GM12878 (cell line): ENCODE results near the gene PHRF1. TPM values are rescaled to one million over a fixed set of nuclear protein-coding genes. Genes with fewer than 3 reads are reported as not detected.

ENCODE experiments used
- ATAC-seq: fragments of 200-7000 bp; cut with Tn5 transposase; 3 replicates; pipeline ENCODE4 v1.9.1; 2020; ENCODE audit warnings: mild to moderate bottlenecking, moderate library complexity
- BruUV-seq: library from RNA; stranded (reverse); fragments of 400-500 nt; replicated peaks from 2 replicates; lab custom pipeline; 2021; lab: Mats Ljungman, UMichigan
- CTCF ChIA-PET: fragments of 300-600 bp; sonication (Branson Sonifier 250); formaldehyde crosslinking; extraction: SDS; loops from one replicate; lab custom pipeline; 2021; ENCODE audit warnings: inconsistent platforms; lab: Yijun Ruan, JAX
- POLR2A ChIA-PET: fragments of 350-600 bp; formaldehyde crosslinking; extraction: SDS; loops from one replicate; lab custom pipeline; 2021; ENCODE audit warnings: inconsistent platforms; lab: Charles Lee
- RAD21 ChIA-PET: fragments of 300-600 bp; sonication (Branson Sonifier 250); formaldehyde crosslinking; loops from one replicate; lab custom pipeline; 2023; ENCODE audit warnings: antibody characterized with exemption; ENCODE audit not compliant: unreplicated experiment; lab: Charles Lee
- SMC1A ChIA-PET: fragments of 300-600 bp; sonication (Branson Sonifier 250); formaldehyde crosslinking; loops from one replicate; lab custom pipeline; 2023; ENCODE audit not compliant: unreplicated experiment, uncharacterized antibody; lab: Charles Lee
- DNase-seq: peaks from one replicate; pipeline ENCODE4 v3.0.0-alpha.2; 2011; ENCODE audit warnings: low read depth, low spot score
- FAIRE-seq: peaks from 3 replicates; lab custom pipeline; 2011; peaks lifted over from hg19 to GRCh38; lab: Jason Lieb, UNC
- H2AFZ ChIP-seq: 2 replicates; pipeline ENCODE4 v1.6.0; 2011; ENCODE audit warnings: low read depth, low read length, control low read depth; ENCODE audit not compliant: control insufficient read depth
- H3K27ac ChIP-seq: 2 replicates; pipeline ENCODE4 v1.5.1; 2011; ENCODE audit warnings: control low read depth; ENCODE audit not compliant: control insufficient read depth, insufficient read depth
- H3K27me3 ChIP-seq, 2 experiments: replicated peaks in 1 of 2; 2 replicates each; pipeline versions ENCODE4 v1.6.0 to v1.6.1; 2011; ENCODE audit warnings: low read length in 1 of 2; ENCODE audit not compliant: control insufficient read depth in 2 of 2, insufficient read depth in 2 of 2
- H3K36me3 ChIP-seq, 2 experiments: 2 replicates each; pipeline ENCODE4 v1.5.1; 2011; ENCODE audit warnings: low read length in 1 of 2; ENCODE audit not compliant: control insufficient read depth in 2 of 2, insufficient read depth in 2 of 2
- H3K4me1 ChIP-seq: 2 replicates; pipeline ENCODE4 v1.6.1; 2011; ENCODE audit warnings: mild to moderate bottlenecking, low read length, moderate library complexity, mixed read lengths; ENCODE audit not compliant: control insufficient read depth, insufficient read depth
- H3K4me2 ChIP-seq: 2 replicates; pipeline ENCODE4 v1.6.0; 2011; ENCODE audit warnings: control low read depth; ENCODE audit not compliant: control insufficient read depth, insufficient read depth
- H3K4me3 ChIP-seq: fragments of 200-600 bp; sonication (generic); 2 replicates; pipeline ENCODE4 v1.5.1; 2016
- H3K79me2 ChIP-seq: 2 replicates; pipeline ENCODE4 v1.6.0; 2011; ENCODE audit warnings: low read length; ENCODE audit not compliant: control insufficient read depth, insufficient read depth
- H3K9ac ChIP-seq: 2 replicates; pipeline ENCODE4 v1.8.0; 2011; ENCODE audit warnings: low read length, control low read depth, mixed read lengths; ENCODE audit not compliant: control insufficient read depth, insufficient read depth
- H3K9me3 ChIP-seq: replicated peaks from 3 replicates; pipeline ENCODE4 v1.5.1; 2011; ENCODE audit warnings: mild to moderate bottlenecking, low read length; ENCODE audit not compliant: control insufficient read depth, insufficient read depth
- H4K20me1 ChIP-seq: 2 replicates; pipeline ENCODE4 v1.6.0; 2011; ENCODE audit not compliant: control insufficient read depth, insufficient read depth
- BCL11A ChIP-seq: IDR thresholded peaks from 2 replicates; pipeline ENCODE4 v1.6.1; 2011; ENCODE audit warnings: low read depth, low read length
- CBFB ChIP-seq: IDR thresholded peaks from 2 replicates; pipeline ENCODE4 v1.6.1; 2016; ENCODE audit warnings: antibody characterized with exemption, low read depth
- CTCF ChIP-seq, 3 experiments: IDR thresholded peaks in 2 of 3; conservative IDR thresholded peaks in 1 of 3; 2 replicates each; pipeline ENCODE4 v1.5.1; 2011; ENCODE audit warnings: low read depth in 3 of 3, low read length in 3 of 3, mild to moderate bottlenecking in 3 of 3, control low read depth in 2 of 3, moderate library complexity in 2 of 3, inconsistent platforms in 1 of 3, mixed read lengths in 1 of 3; ENCODE audit not compliant: control insufficient read depth in 2 of 3, insufficient read depth in 1 of 3; ENCODE audit errors: extremely low read depth in 1 of 3
- ESRRA ChIP-seq: IDR thresholded peaks from 2 replicates; pipeline ENCODE4 v1.6.1; 2012; ENCODE audit warnings: mild to moderate bottlenecking, low read length, improper control_type of control experiment
- FOXK2 ChIP-seq: fragments of 450-650 bp; IDR thresholded peaks from 2 replicates; pipeline ENCODE4 v1.6.1; 2017; ENCODE audit warnings: mild to moderate bottlenecking, moderate library complexity
- IRF4 ChIP-seq: IDR thresholded peaks from 2 replicates; pipeline ENCODE4 v1.6.1; 2011; ENCODE audit warnings: low read depth, low read length
- RBBP5 ChIP-seq: fragments of 200-600 bp; sonication (generic); conservative IDR thresholded peaks from 2 replicates; pipeline ENCODE4 v1.6.1; 2016
- STAT3 ChIP-seq: IDR thresholded peaks from 2 replicates; pipeline ENCODE4 v1.6.1; 2011; ENCODE audit warnings: low read depth, low read length, improper control_type of control experiment
- WGBS: methylation state at CpG from one replicate; pipeline ENCODE4 v1.1.6; 2016; ENCODE audit warnings: low lambda C conversion rate; ENCODE audit not compliant: insufficient replicate concordance, insufficient coverage; ENCODE audit errors: missing lambda C conversion rate; 5-methylcytosine and 5-hydroxymethylcytosine counted together
- in situ Hi-C: fragments of 300-500 bp; cut with MboI; formaldehyde crosslinking; loops from 9 replicates; pipeline ENCODE4 v1.14.3; 2018; ENCODE audit warnings: mixed read lengths
- intact Hi-C: fragments of 100-400 bp; cut with micrococcal nuclease; formaldehyde crosslinking; loops from one replicate; pipeline ENCODE4 v1.14.2; 2022; ENCODE audit not compliant: unreplicated experiment
- polyA plus RNA-seq, 11 experiments: library from polyadenylated mRNA; depleted of rRNA in 4 of 11; unstranded in 6 of 11; stranded (reverse) in 5 of 11; fragments of >200 nt; fragmentation: Nextera tagmentation in 4 of 11; fragmentation: Illumina TruSeq in 1 of 11; extraction: Ambion mirVana in 4 of 11; extraction: Trizol in 1 of 11; gene quantifications; 1 replicate in 1 of 11; 2 replicates in 10 of 11; pipeline versions ENCODE4 v1.2.1 to v1.2.3, GENCODE V29; 2011 to 2016; ENCODE audit warnings: inconsistent platforms in 2 of 11, missing spikeins in 2 of 11, low read depth in 1 of 11
- total RNA-seq, 4 experiments: library from RNA; depleted of rRNA in 3 of 4; stranded (reverse); fragments of >200 nt in 3 of 4; fragmentation: Illumina TruSeq in 1 of 4; extraction: Trizol in 1 of 4; gene quantifications; 2 replicates each; pipeline versions ENCODE4 v1.2.1 to v1.2.3, GENCODE V29; 2013 to 2021
- TF ChIP-seq, protein P1 (sequence below): fragments of 450-650 bp; IDR thresholded peaks from 2 replicates; pipeline ENCODE4 v1.6.1; 2017; ENCODE audit warnings: antibody characterized with exemption, mild to moderate bottlenecking, moderate library complexity

PHRF1 gene
- total and polyA plus RNA-seq, 10 of the 15 experiments (the other 5 are each of a cell fraction or from before 2014, with no cell fraction given) = 0.13 to 43.5 (median 15.1) TPM

GRCh38 chr11:530960-531831, 45.1 kb upstream of the PHRF1 start:
- Histone ChIP-seq H3K36me3 (peaks cover 0 to 12% of the 10 kb centered on the region in 2 experiments; a peak in 3 of 4 replicates), H3K4me2 (no peak overlapping the region), H3K27me3 (no peaks in the 10 kb centered on the region), H2AFZ (no peak overlapping the region), H3K4me1 (peaks cover 8% of the 10 kb centered on the region), H4K20me1 (no peaks in the 10 kb centered on the region), H3K9ac (no peak overlapping the region), H3K27ac (no peak overlapping the region), H3K9me3 (no peaks in the 10 kb centered on the region), H3K4me3 (no peak overlapping the region), H3K79me2 (peaks cover 16% of the 10 kb centered on the region)
- POLR2A ChIA-PET = no interaction called here
- TF ChIP-seq RBBP5 (no peak), CTCF (IDR thresholded peaks at IDR 0.05 in 2 of 3, conservative IDR thresholded peaks at IDR 0.05 in 1 of 3; ENCODE audit: control insufficient read depth in 2 of 3, extremely low read depth in 1 of 3, insufficient read depth in 1 of 3, low read depth in 3 of 3, low read length in 3 of 3) (no peak), IRF4 (no peak), ESRRA (no peak), CBFB (no peak), FOXK2 (no peak), BCL11A (no peak), STAT3 (no peak)
- TF ChIP-seq, protein P1, sequence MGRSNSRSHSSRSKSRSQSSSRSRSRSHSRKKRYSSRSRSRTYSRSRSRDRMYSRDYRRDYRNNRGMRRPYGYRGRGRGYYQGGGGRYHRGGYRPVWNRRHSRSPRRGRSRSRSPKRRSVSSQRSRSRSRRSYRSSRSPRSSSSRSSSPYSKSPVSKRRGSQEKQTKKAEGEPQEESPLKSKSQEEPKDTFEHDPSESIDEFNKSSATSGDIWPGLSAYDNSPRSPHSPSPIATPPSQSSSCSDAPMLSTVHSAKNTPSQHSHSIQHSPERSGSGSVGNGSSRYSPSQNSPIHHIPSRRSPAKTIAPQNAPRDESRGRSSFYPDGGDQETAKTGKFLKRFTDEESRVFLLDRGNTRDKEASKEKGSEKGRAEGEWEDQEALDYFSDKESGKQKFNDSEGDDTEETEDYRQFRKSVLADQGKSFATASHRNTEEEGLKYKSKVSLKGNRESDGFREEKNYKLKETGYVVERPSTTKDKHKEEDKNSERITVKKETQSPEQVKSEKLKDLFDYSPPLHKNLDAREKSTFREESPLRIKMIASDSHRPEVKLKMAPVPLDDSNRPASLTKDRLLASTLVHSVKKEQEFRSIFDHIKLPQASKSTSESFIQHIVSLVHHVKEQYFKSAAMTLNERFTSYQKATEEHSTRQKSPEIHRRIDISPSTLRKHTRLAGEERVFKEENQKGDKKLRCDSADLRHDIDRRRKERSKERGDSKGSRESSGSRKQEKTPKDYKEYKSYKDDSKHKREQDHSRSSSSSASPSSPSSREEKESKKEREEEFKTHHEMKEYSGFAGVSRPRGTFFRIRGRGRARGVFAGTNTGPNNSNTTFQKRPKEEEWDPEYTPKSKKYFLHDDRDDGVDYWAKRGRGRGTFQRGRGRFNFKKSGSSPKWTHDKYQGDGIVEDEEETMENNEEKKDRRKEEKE = no peak
- RAD21 ChIA-PET = no interaction called here
- ATAC-seq (no peak), FAIRE-seq (no peak), DNase-seq (no peak)
- in situ Hi-C loops (no loop called here), intact Hi-C loops (no loop called here)
- CTCF ChIA-PET = no interaction called here
- SMC1A ChIA-PET = no interaction called here
- WGBS = 80% methylated on average over 23 of the region's 28 CpGs
- no TSS peak for BruUV-seq
